Erythroblast (primary cell): ENCODE measurements around the gene TMEM269.

Experiments used
- GATA1 ChIP-seq: IDR thresholded peaks from 2 replicates; pipeline ENCODE4 v1.6.1; 2011; ENCODE audit warnings: low read depth, mild to moderate bottlenecking, control low read depth, low read length, moderate library complexity
- POLR2A ChIP-seq: IDR thresholded peaks from 2 replicates; pipeline ENCODE4 v1.6.1; 2011; ENCODE audit warnings: mild to moderate bottlenecking, low read length

GRCh38 chr1:42832641-42833240 is 48.0 kb downstream of the TMEM269 start:
- TF ChIP-seq POLR2A = no peak
- TF ChIP-seq GATA1 = no peak
